ENCODE measurements around the gene PHLDB2.

The PHLDB2 gene

DNA sequence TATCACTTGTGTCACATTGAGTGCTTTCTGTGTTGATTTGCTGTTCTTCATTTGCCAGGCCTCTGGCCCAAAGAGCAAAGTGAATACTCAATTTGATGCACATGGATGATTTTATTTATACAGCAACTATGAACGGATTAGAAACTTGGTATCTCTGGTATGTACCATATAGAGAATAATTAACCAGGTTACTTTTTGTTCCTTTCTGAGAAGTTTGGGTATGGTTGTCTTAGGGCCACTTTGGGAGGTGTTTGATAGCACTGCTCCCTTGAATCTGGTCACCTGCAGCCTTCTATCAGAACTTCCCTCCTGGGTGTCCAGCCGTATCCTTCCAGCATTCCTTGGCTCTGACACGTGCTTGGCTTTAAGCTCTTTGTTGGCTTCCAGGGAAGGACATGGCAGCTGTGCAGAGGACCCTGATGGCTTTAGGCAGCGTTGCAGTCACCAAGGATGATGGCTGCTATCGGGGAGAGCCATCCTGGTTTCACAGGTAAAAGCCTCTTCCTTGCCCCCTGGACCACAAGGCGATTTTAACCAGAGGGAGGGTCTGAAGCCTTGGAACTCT is 152.4 kb downstream of the PHLDB2 start:
- DNase-seq (ENCODE audit: low spot score in 2 of 2) = no peak
- H3K36me3 ChIP-seq (replicated peaks) = no peaks in the 10 kb centered on the region
- in situ Hi-C loops (cut with MboI; ENCODE audit: low sequenced_read_pairs) = no loop called here
- H3K4me1 ChIP-seq = no peaks in the 10 kb centered on the region
- H3K9me3 ChIP-seq = no peaks in the 10 kb centered on the region
- H3K4me3 ChIP-seq = no peak overlapping the region
- no peaks in the 10 kb centered on the region for H3K27me3 ChIP-seq (ENCODE audit: low read depth)

DNA sequence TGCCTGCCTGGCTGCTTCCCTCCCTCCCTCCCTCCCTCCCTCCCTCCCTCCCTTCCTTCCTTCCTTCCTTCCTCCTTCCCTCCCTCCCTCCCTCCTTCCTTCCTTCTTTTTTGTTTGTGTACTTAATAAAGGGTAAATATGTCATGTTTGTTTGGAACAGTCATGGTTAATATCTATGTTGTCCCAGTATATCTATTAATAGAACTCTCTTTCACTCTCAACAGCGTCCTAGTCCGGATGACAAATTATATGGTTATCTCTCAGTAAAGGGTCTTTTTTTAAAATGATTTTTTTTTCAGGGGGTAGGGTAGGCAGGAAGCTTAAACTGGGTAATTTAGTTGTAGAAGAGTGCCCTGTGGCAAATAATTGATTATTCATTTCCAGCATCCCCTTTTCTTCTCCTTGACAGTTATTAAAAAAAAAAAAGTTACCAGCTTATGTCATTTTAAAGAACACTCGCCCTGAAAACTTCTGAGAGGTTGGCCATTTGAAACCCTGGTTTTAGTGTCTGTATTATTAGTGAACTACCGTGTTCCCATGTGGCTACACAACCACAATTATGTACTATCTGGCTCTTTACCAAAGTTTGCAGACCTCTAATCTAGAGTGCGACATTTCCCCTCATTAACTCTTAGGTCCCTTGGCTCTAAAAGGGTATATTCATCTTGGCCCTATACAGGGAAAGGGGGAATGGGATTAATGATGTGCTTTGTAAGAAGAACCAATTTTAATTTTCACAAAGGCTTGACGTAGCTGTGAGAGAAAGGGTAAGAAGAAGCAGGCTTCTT is 153.3 kb downstream of the PHLDB2 start:
- H3K9me3 ChIP-seq = no peaks in the 10 kb centered on the region
- H3K27me3 ChIP-seq (ENCODE audit: low read depth) = no peaks in the 10 kb centered on the region
- H3K4me1 ChIP-seq = no peaks in the 10 kb centered on the region
- H3K4me3 ChIP-seq = no peak overlapping the region
- in situ Hi-C loops (cut with MboI; ENCODE audit: low sequenced_read_pairs) = no loop called here
- H3K36me3 ChIP-seq (replicated peaks) = no peaks in the 10 kb centered on the region
- DNase-seq (ENCODE audit: low spot score in 2 of 2) = no peak

DNA sequence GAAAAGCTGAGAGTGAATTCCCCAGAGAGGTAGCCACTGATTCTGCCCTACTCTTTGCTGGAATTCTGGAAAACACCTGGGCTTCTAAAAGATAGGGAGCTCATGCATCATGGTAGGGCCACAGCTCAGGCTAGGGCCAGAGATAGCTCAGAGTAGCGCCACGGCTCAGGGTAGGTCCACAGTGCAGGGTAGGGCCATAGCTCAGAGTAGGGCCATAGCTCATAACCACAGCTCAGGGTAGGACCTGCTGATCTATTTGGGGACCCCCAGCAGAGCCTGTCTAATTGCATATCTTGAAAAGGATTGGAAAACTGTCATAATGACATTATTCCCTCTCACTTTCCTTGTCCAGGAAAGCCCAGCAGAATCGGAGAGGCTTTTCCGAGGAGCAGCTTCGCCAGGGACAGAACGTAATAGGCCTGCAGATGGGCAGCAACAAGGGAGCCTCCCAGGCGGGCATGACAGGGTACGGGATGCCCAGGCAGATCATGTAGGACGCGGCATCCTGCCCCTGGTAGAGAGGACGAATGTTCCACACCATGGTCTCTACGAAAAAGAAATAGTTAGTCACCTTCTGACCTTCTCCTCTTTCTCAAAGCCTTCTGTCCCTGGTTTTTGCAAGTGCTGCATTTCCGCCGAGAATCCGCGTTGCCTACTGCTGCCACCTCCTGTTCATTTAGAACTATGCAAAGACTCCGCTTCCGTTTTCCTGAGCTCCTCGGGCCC is 154.2 kb downstream of the PHLDB2 start:
- in situ Hi-C loops (cut with MboI; ENCODE audit: low sequenced_read_pairs) = no loop called here
- peak; percentile 60 to 72 for DNase-seq (ENCODE audit: low spot score in 2 of 2)
- no peaks in the 10 kb centered on the region for H3K4me1 ChIP-seq
- H3K4me3 ChIP-seq = no peak overlapping the region
- no peaks in the 10 kb centered on the region for H3K27me3 ChIP-seq (ENCODE audit: low read depth)
- H3K9me3 ChIP-seq = no peaks in the 10 kb centered on the region
- no peaks in the 10 kb centered on the region for H3K36me3 ChIP-seq (replicated peaks)

DNA sequence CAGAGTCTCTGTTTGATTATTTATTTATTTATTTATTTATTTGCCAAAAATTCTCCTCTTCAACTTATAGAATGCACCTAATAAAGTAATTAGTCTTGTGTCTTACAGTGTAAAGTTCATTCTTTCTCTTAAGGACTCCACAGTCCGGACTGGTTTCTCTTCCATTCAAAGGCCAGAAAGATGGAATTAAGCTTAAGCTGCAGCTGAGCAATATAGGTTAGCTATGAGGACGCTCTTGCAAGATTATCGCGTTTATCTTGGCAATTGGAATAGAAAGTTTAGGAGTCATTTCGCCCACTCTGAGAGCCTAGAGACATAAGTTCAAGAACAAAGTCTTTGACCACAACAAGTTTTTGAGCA is 154.7 kb downstream of the PHLDB2 start:
- H3K36me3 ChIP-seq (replicated peaks) = no peaks in the 10 kb centered on the region
- in situ Hi-C loops (cut with MboI; ENCODE audit: low sequenced_read_pairs) = no loop called here

DNA sequence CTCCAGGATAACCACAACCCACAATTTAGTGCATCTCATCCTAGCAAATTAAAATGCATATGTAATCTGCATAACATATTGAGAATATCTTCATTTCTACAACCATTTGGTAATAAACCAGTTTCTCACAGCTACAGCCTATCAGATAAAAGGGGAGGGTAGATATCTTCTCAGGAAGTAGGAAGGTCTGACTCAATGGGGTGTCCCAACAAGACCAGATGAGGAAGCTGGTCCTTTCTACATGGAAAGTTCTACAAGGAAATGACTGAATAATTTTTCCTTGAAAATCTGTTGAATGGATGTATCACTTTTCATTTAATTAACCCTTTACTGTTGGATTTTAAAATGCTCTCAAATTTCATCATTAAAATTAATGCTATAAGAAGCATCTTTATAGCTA is 158.0 kb downstream of the PHLDB2 start:
- Histone ChIP-seq H3K36me3 (replicated peaks) (no peaks in the 10 kb centered on the region), H3K4me3 (no peak overlapping the region), H3K27me3 (ENCODE audit: low read depth) (no peaks in the 10 kb centered on the region), H3K9me3 (no peaks in the 10 kb centered on the region), H3K4me1 (no peaks in the 10 kb centered on the region)
- DNase-seq (ENCODE audit: low spot score in 2 of 2) = no peak
- in situ Hi-C loops (cut with MboI; ENCODE audit: low sequenced_read_pairs) = no loop called here

More for the DNA sequence above, 154.7 kb downstream of the PHLDB2 start:
- Histone ChIP-seq H3K27me3 (ENCODE audit: low read depth) (no peaks in the 10 kb centered on the region), H3K4me3 (no peak overlapping the region), H3K9me3 (no peaks in the 10 kb centered on the region), H3K4me1 (no peaks in the 10 kb centered on the region)
- no peak for DNase-seq (ENCODE audit: low spot score in 2 of 2)

DNA sequence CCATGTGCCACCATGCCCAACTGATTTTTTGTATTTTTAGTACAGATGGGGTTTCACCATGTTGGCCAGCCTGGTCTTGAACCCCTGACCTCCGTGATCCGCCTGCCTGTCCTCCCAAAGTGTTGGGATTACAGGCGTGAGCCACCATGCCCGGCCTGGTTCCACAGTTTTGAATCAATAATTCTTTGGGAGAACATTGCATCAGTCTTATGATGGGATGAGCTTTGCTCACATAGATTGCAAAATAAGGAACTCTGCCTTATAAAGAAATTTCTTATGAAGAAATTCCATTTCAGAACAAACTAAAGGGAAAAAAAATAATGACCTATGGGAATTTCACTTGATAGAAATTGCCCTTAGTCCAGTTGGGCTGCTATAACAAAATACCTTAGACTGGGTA is 159.6 kb downstream of the PHLDB2 start:
- no peak for DNase-seq (ENCODE audit: low spot score in 2 of 2)
- Histone ChIP-seq H3K9me3 (no peaks in the 10 kb centered on the region), H3K36me3 (replicated peaks) (no peaks in the 10 kb centered on the region), H3K4me3 (no peak overlapping the region), H3K4me1 (no peaks in the 10 kb centered on the region), H3K27me3 (ENCODE audit: low read depth) (no peaks in the 10 kb centered on the region)
- in situ Hi-C loops (cut with MboI; ENCODE audit: low sequenced_read_pairs) = no loop called here

DNA sequence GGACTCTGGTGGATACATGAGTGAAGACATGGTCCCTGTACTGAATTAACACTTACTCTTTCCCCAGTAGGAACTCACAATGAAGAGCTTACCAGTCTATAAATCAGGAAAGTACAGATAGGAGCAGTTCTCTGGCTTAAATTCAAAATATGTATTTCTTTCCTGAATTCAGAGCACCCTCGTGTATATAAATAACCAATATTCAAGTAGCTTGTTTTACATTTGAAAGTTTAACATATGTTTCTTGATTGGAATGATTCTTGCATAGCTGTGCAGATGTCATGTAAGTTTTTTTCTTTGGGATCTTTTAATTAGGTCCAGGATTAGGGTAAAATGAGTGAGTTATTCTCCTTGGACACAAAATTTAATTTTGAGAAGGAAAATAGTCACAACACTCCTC is 160.7 kb downstream of the PHLDB2 start:
- DNase-seq (ENCODE audit: low spot score in 2 of 2) = no peak
- Histone ChIP-seq H3K27me3 (ENCODE audit: low read depth) (no peaks in the 10 kb centered on the region), H3K4me3 (no peak overlapping the region), H3K9me3 (no peaks in the 10 kb centered on the region), H3K4me1 (no peaks in the 10 kb centered on the region), H3K36me3 (replicated peaks) (no peaks in the 10 kb centered on the region)
- in situ Hi-C loops (cut with MboI; ENCODE audit: low sequenced_read_pairs) = no loop called here

DNA sequence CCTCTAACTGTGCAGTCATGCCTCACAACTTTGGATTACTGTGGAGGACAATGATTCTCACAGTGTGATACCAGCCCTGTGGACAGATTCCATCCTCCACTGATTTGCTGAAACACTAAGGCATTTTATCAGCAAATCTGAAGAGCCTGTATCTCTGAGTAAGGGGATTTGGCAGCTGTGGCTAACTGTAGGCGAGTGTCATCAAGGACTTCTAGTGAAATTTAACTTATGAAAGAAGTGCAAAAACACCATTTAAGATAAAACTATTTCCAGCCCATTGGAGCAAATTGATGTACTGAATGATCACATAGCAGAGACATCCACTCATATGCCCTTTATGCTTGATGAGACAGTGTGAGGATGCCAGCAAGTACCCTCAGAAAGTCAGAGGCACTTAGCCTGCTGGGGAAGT is 161.6 kb downstream of the PHLDB2 start:
- H3K4me3 ChIP-seq = no peak overlapping the region
- H3K27me3 ChIP-seq (ENCODE audit: low read depth) = no peaks in the 10 kb centered on the region
- no peaks in the 10 kb centered on the region for H3K36me3 ChIP-seq (replicated peaks)
- DNase-seq (ENCODE audit: low spot score in 2 of 2) = no peak
- in situ Hi-C loops (cut with MboI; ENCODE audit: low sequenced_read_pairs) = no loop called here
- no peaks in the 10 kb centered on the region for H3K4me1 ChIP-seq
- no peaks in the 10 kb centered on the region for H3K9me3 ChIP-seq
